Heart left ventricle (tissue), 13 donors: ENCODE data around the gene UBQLN3.

ENCODE experiments used
- CTCF ChIP-seq, 12 donors: fragments of 200-600 bp; sonication (generic) in 4 of 12; IDR thresholded peaks; one replicate each; pipeline versions ENCODE4 v1.5.0 to v1.8.0; 2018 to 2022; ENCODE audit warnings: antibody characterized with exemption in 12 of 12, mild to moderate bottlenecking in 5 of 12
- POLR2A ChIP-seq, 2 donors: fragments of 450-650 bp; IDR thresholded peaks; one replicate each; pipeline ENCODE4 v1.6.1; 2017; ENCODE audit warnings: antibody characterized with exemption in 2 of 2, mild to moderate bottlenecking in 2 of 2, moderate library complexity in 2 of 2
- donor health status: ischemic (EF 13 %, LVEDD 7.1; RV severe dilation, severe dysfunction).
- donor health status: DM: no; HTN: yes; CAD: no.
- donor health status: DM: no; HTN: no; CAD: no.
- donor health status: ischemic (EF 25% LVEDD 6.9; RV normal size, moderate dysfunction).
- donor health status: ischemic (EF 25% LVEDD 5.7; RV mildly dilated, moderate dysfunction).
- donor health status: ischemic (EF 35%, LVEDD 5.7; RV mildly dilated, moderate dysfunction).
- donor health status: nonischemic (EF 11% LVEDD 7.7; RV severe dilation, severe dysfunction).
- donor health status: DM: yes; HTN: yes; CAD: no.
- donor health status: PGD.
- donor health status: ischemic (EF 29% LVEDD 5.4; RV normal size, mild dysfunction).
- donor health status: nonischemic (EF 23%, LVEDD 6.1; RV moderate dilation, normal function).

GRCh38 chr11:5476186-5476819 is 33.5 kb downstream of the UBQLN3 start:
- peak; percentile 68 to 89 (median 80) for TF ChIP-seq CTCF (IDR thresholded peaks at IDR 0.05)
- no peak for TF ChIP-seq POLR2A (IDR thresholded peaks at IDR 0.05)
